CD4-positive, alpha-beta T cell treated with Interleukin-1 beta for 1 hour (primary cell): ENCODE data around the gene UBE2E3.
"Not testable (repeated sequence)": the region's sequence is repeated elsewhere in the genome, so short reads cannot be mapped to it uniquely, and the experiment has no call there.

Experiments used
- DNase-seq, 2 donors: peaks; one replicate each; pipeline ENCODE4 v3.0.0-alpha.2; 2020 to 2022

The UBE2E3 gene

GRCh38 chr2:181077128-181077709 is 96.8 kb downstream of the UBE2E3 start:
- DNase-seq: peak; percentile 31 to 74

- no peak for DNase-seq
These were observed 102.7 kb downstream of the UBE2E3 start for GRCh38 chr2:181083140-181083539.

- DNase-seq: no peak
These were observed 105.3 kb downstream of the UBE2E3 start for GRCh38 chr2:181085734-181086133.

GRCh38 chr2:181091920-181092319 is 111.5 kb downstream of the UBE2E3 start:
- DNase-seq: not testable (repeated sequence)

- DNase-seq: no peak
These were observed 115.1 kb downstream of the UBE2E3 start for GRCh38 chr2:181095486-181095885.

- DNase-seq: no peak
These were observed 123.3 kb downstream of the UBE2E3 start for GRCh38 chr2:181103659-181104058.

GRCh38 chr2:181104512-181105115 is 124.2 kb downstream of the UBE2E3 start:
- peak in 1 of 2 donors; percentile 63 for DNase-seq

- DNase-seq: no peak
These were observed 125.2 kb downstream of the UBE2E3 start for GRCh38 chr2:181105562-181105961.

GRCh38 chr2:181106229-181106628 is 125.8 kb downstream of the UBE2E3 start:
- no peak for DNase-seq

- peak in 1 of 2 donors; percentile 28 for DNase-seq
These were observed 126.6 kb downstream of the UBE2E3 start for GRCh38 chr2:181106789-181107627.

- no peak for DNase-seq
These were observed 127.2 kb downstream of the UBE2E3 start for GRCh38 chr2:181107628-181107945.

- no peak for DNase-seq
These were observed 130.7 kb downstream of the UBE2E3 start for GRCh38 chr2:181111059-181111458.

- no peak for DNase-seq
These were observed 132.5 kb downstream of the UBE2E3 start for GRCh38 chr2:181112916-181113315.
